IMR-90 (cell line): ENCODE results near the gene PSD2. TPM values are rescaled to one million over a fixed set of nuclear protein-coding genes. Genes with fewer than 3 reads are reported as not detected.

Experiments used
- ATAC-seq: fragments of 200-7000 bp; cut with Tn5 transposase; 2 replicates; pipeline ENCODE4 v1.9.1; 2020; ENCODE audit warnings: low read depth, mild to moderate bottlenecking, moderate library complexity
- BruUV-seq: library from RNA; stranded (reverse); fragments of 400-500 nt; replicated peaks from 2 replicates; lab custom pipeline; 2021; lab: Mats Ljungman, UMichigan
- CTCF ChIA-PET: fragments of 300-600 bp; formaldehyde crosslinking; extraction: SDS; loops from one replicate; lab custom pipeline; 2021; ENCODE audit warnings: antibody characterized with exemption; lab: Yijun Ruan, JAX
- POLR2A ChIA-PET: fragments of 300-600 bp; sonication (Branson Sonifier 250); formaldehyde crosslinking; loops from one replicate; lab custom pipeline; 2022; ENCODE audit warnings: antibody characterized with exemption; ENCODE audit not compliant: unreplicated experiment; lab: Charles Lee
- DNase-seq: peaks from one replicate; pipeline ENCODE4 v3.0.0; 2013
- H2AFZ ChIP-seq: replicated peaks from 2 replicates; pipeline ENCODE3; 2013; ENCODE audit warnings: low read length, mild to moderate bottlenecking; ENCODE audit not compliant: poor library complexity
- H2AK5ac ChIP-seq: 2 replicates; pipeline ENCODE4 v1.6.1; 2013; ENCODE audit warnings: low read depth, low read length, inconsistent platforms
- H2AK9ac ChIP-seq: replicated peaks from 2 replicates; pipeline ENCODE3; 2013; ENCODE audit warnings: mild to moderate bottlenecking, low read depth, low read length, moderate library complexity; ENCODE audit not compliant: poor library complexity
- H2BK120ac ChIP-seq: 2 replicates; pipeline ENCODE4 v1.6.1; 2013; ENCODE audit warnings: low read depth, low read length, inconsistent platforms
- H2BK15ac ChIP-seq: 3 replicates; pipeline ENCODE4 v1.6.1; 2013; ENCODE audit warnings: low read depth, low read length, inconsistent platforms
- H2BK20ac ChIP-seq: 2 replicates; pipeline ENCODE4 v1.6.1; 2013; ENCODE audit warnings: low read depth, mild to moderate bottlenecking, inconsistent platforms, low read length, moderate library complexity
- H2BK5ac ChIP-seq: 2 replicates; pipeline ENCODE4 v1.6.1; 2013; ENCODE audit warnings: mild to moderate bottlenecking, low read depth, low read length, inconsistent platforms; ENCODE audit not compliant: poor library complexity, severe bottlenecking
- H3K14ac ChIP-seq: replicated peaks from 2 replicates; pipeline ENCODE4 v1.6.1; 2013; ENCODE audit warnings: low read depth, low read length, inconsistent platforms
- H3K18ac ChIP-seq: 2 replicates; pipeline ENCODE4 v1.6.1; 2013; ENCODE audit warnings: low read depth, low read length, control low read depth
- H3K23ac ChIP-seq: 2 replicates; pipeline ENCODE4 v1.6.1; 2013; ENCODE audit warnings: low read depth, low read length, inconsistent platforms
- H3K27ac ChIP-seq: 2 replicates; pipeline ENCODE4 v1.5.1; 2013; ENCODE audit warnings: mild to moderate bottlenecking, control low read depth, low read length; ENCODE audit not compliant: insufficient read depth
- H3K27me3 ChIP-seq: 2 replicates; pipeline ENCODE4 v1.6.1; 2013; ENCODE audit warnings: low read length; ENCODE audit not compliant: control insufficient read depth, insufficient read depth
- H3K36me3 ChIP-seq: 2 replicates; pipeline ENCODE4 v1.6.1; 2013; ENCODE audit warnings: low read length, mixed read lengths; ENCODE audit not compliant: control insufficient read depth, insufficient read depth
- H3K4ac ChIP-seq: 2 replicates; pipeline ENCODE4 v1.6.1; 2013; ENCODE audit warnings: low read depth, low read length, inconsistent platforms
- H3K4me1 ChIP-seq: 2 replicates; pipeline ENCODE4 v1.6.1; 2013; ENCODE audit warnings: low read length, mixed read lengths; ENCODE audit not compliant: control insufficient read depth, insufficient read depth
- H3K4me2 ChIP-seq: 2 replicates; pipeline ENCODE4 v1.6.1; 2013; ENCODE audit warnings: low read depth, mild to moderate bottlenecking, control low read depth, low read length, moderate library complexity
- H3K4me3 ChIP-seq: 2 replicates; pipeline ENCODE4 v1.5.1; 2013; ENCODE audit warnings: low read depth, mild to moderate bottlenecking, control low read depth, low read length, moderate library complexity; ENCODE audit not compliant: insufficient read depth
- H3K56ac ChIP-seq: 2 replicates; pipeline ENCODE4 v1.6.1; 2013; ENCODE audit warnings: low read length, inconsistent platforms; ENCODE audit not compliant: insufficient read depth; ENCODE audit errors: extremely low read depth
- H3K79me1 ChIP-seq, 2 experiments: 2 replicates each; pipeline ENCODE4 v1.6.1; 2013; ENCODE audit warnings: low read length in 2 of 2, inconsistent platforms in 1 of 2, low read depth in 1 of 2
- H3K9ac ChIP-seq: 2 replicates; pipeline ENCODE4 v1.6.1; 2013; ENCODE audit warnings: low read depth, low read length, control low read depth
- H3K9me1 ChIP-seq: 2 replicates; pipeline ENCODE4 v1.6.1; 2013; ENCODE audit warnings: low read length, inconsistent platforms; ENCODE audit not compliant: insufficient read depth
- H3K9me3 ChIP-seq: 2 replicates; pipeline ENCODE4 v1.6.1; 2013; ENCODE audit warnings: low read length; ENCODE audit not compliant: control insufficient read depth, insufficient read depth
- H4K20me1 ChIP-seq: 2 replicates; pipeline ENCODE4 v1.6.1; 2013; ENCODE audit warnings: low read length, inconsistent platforms; ENCODE audit not compliant: insufficient read depth
- H4K5ac ChIP-seq: 2 replicates; pipeline ENCODE4 v1.6.1; 2013; ENCODE audit warnings: mild to moderate bottlenecking, low read depth, low read length, control low read depth
- H4K8ac ChIP-seq, 2 experiments: 2 replicates each; pipeline ENCODE4 v1.6.1; 2013; ENCODE audit warnings: low read depth in 2 of 2, low read length in 2 of 2, control low read depth in 1 of 2, inconsistent platforms in 1 of 2
- H4K91ac ChIP-seq: 2 replicates; pipeline ENCODE4 v1.6.1; 2013; ENCODE audit warnings: low read depth, low read length, inconsistent platforms; ENCODE audit not compliant: insufficient read depth
- BHLHE40 ChIP-seq: fragments of 150-350 bp; IDR thresholded peaks from 2 replicates; pipeline ENCODE4 v1.6.1; 2016; ENCODE audit warnings: mild to moderate bottlenecking, low read depth, low read length
- CEBPB ChIP-seq: IDR thresholded peaks from 2 replicates; pipeline ENCODE4 v1.6.1; 2012; ENCODE audit warnings: low read depth, low read length, improper control_type of control experiment
- CHD1 ChIP-seq: IDR thresholded peaks from 2 replicates; pipeline ENCODE4 v1.6.1; 2012; ENCODE audit warnings: low read depth, low read length, improper control_type of control experiment
- ELK1 ChIP-seq: fragments of 150-350 bp; IDR thresholded peaks from 2 replicates; pipeline ENCODE4 v1.6.1; 2016; ENCODE audit warnings: low read depth, mild to moderate bottlenecking, low read length, moderate library complexity, borderline replicate concordance
- FOS ChIP-seq: fragments of 150-350 bp; IDR thresholded peaks from 2 replicates; pipeline ENCODE4 v1.6.1; 2016; ENCODE audit warnings: low read depth, low read length
- MAFK ChIP-seq: IDR thresholded peaks from 2 replicates; pipeline ENCODE4 v1.6.1; 2012; ENCODE audit warnings: low read depth, low read length, improper control_type of control experiment
- MXI1 ChIP-seq: IDR thresholded peaks from 2 replicates; pipeline ENCODE4 v1.6.1; 2012; ENCODE audit warnings: low read depth, mild to moderate bottlenecking, low read length, moderate library complexity, borderline replicate concordance
- NFE2L2 ChIP-seq: fragments of 150-350 bp; IDR thresholded peaks from 2 replicates; pipeline ENCODE4 v1.6.1; 2016; ENCODE audit warnings: low read depth, mild to moderate bottlenecking, low read length
- POLR2A ChIP-seq: IDR thresholded peaks from 2 replicates; pipeline ENCODE4 v1.6.1; 2012; ENCODE audit warnings: mild to moderate bottlenecking, low read depth, low read length
- RAD21 ChIP-seq: IDR thresholded peaks from 2 replicates; pipeline ENCODE4 v1.6.1; 2012; ENCODE audit warnings: low read length, improper control_type of control experiment
- RCOR1 ChIP-seq: IDR thresholded peaks from 2 replicates; pipeline ENCODE4 v1.6.1; 2012; ENCODE audit warnings: mild to moderate bottlenecking, low read length, improper control_type of control experiment; ENCODE audit not compliant: insufficient replicate concordance
- RFX5 ChIP-seq: IDR thresholded peaks from 2 replicates; pipeline ENCODE4 v1.8.0; 2012; ENCODE audit warnings: low read depth, mild to moderate bottlenecking, low read length, moderate library complexity
- SMC3 ChIP-seq: fragments of 150-350 bp; IDR thresholded peaks from 2 replicates; pipeline ENCODE4 v1.6.1; 2016; ENCODE audit warnings: low read depth, mild to moderate bottlenecking, antibody characterized with exemption, low read length, moderate library complexity
- USF2 ChIP-seq: fragments of 150-350 bp; IDR thresholded peaks from 2 replicates; pipeline ENCODE4 v1.6.1; 2017; ENCODE audit warnings: mild to moderate bottlenecking, antibody characterized with exemption, low read length, low read depth
- whole genome bisulfite sequencing, 2 experiments: methylation state at CpG; one replicate each; pipeline versions ENCODE4 v1.1.5 to v1.1.7; 2013; ENCODE audit warnings: missing lambda C conversion rate in 2 of 2; ENCODE audit not compliant: insufficient read length in 1 of 2; ENCODE audit errors: extremely low coverage in 2 of 2; 5-methylcytosine and 5-hydroxymethylcytosine counted together
- dilution Hi-C: fragments of 300-500 bp; cut with HindIII; formaldehyde crosslinking; loops from one replicate; pipeline ENCODE4 v1.14.3; 2018; ENCODE audit warnings: low sequenced_read_pairs; ENCODE audit not compliant: unreplicated experiment
- in situ Hi-C: fragments of 300-500 bp; cut with MboI; formaldehyde crosslinking; loops from 3 replicates; pipeline ENCODE4 v1.14.3; 2019; ENCODE audit warnings: low sequenced_read_pairs, inconsistent platforms, mixed read lengths
- intact Hi-C: fragments of 100-400 bp; cut with micrococcal nuclease; formaldehyde crosslinking; loops from 2 replicates; pipeline ENCODE4 v1.10.0; 2022
- polyA plus RNA-seq, 3 experiments: library from polyadenylated mRNA; depleted of rRNA; stranded (reverse); fragments of >200 nt; gene quantifications; 2 replicates each; pipeline ENCODE4 v1.2.3, GENCODE V29; 2012; ENCODE audit warnings: low replicate concordance in 1 of 3
- total RNA-seq: library from RNA; depleted of rRNA; stranded (reverse); fragments of >200 nt; gene quantifications from 2 replicates; pipeline ENCODE4 v1.2.3, GENCODE V29; 2012
- TF ChIP-seq, protein P1 (sequence below): conservative IDR thresholded peaks from 2 replicates; pipeline ENCODE4 v1.5.1; 2012; ENCODE audit warnings: mild to moderate bottlenecking, low read depth, low read length, improper control_type of control experiment

PSD2 gene
- total and polyA plus RNA-seq, 2 of the 4 experiments (the other 2 are of a cell fraction) = 0.05 TPM; not detected in 1

- Histone ChIP-seq H2BK120ac (no peak overlapping the region), H3K79me1 (no peaks in the 10 kb centered on the region), H3K4me2 (no peak overlapping the region), H3K4ac (no peak overlapping the region), H3K56ac (no peak overlapping the region), H4K20me1 (no peaks in the 10 kb centered on the region; the same call in 1 of the 2 replicates), H4K91ac (no peak overlapping the region), H3K27me3 (peaks cover 44% of the 10 kb centered on the region), H3K23ac (no peak overlapping the region), H4K8ac (no peak overlapping the region), H2BK20ac (no peak overlapping the region), H3K14ac (no peak overlapping the region), H3K9me1 (no peaks in the 10 kb centered on the region), H3K9ac (no peak overlapping the region), H3K36me3 (no peaks in the 10 kb centered on the region), H2AK9ac (peak overlapping the region; percentile 78), H4K5ac (no peak overlapping the region), H3K4me1 (no peaks in the 10 kb centered on the region), H3K27ac (no peak overlapping the region), H2AK5ac (no peak overlapping the region), H3K4me3 (no peak overlapping the region), H3K9me3 (peaks cover 2% of the 10 kb centered on the region; the same call in 1 of the 2 replicates), H2AFZ (no peak overlapping the region), H2BK5ac (no peak overlapping the region), H2BK15ac (no peak overlapping the region), H3K18ac (no peak overlapping the region)
- CTCF ChIA-PET = no interaction called here
- POLR2A ChIA-PET = interaction anchor here (0.6 kb wide), 1 partner anchor 160 kb away, joined by 3 read pairs; no protein-coding TSS in a partner anchor
- dilution Hi-C loops (no loop called here), in situ Hi-C loops (no loop called here), intact Hi-C loops (no loop called here)
- DNase-seq = no peak
- 54% methylated on average over 6 of the region's 25 CpGs; no CpG with 5 or more reads in 1 of the 2 experiments for WGBS, 2 experiments
- no peak for ATAC-seq
- no TSS peak for BruUV-seq
- TF ChIP-seq RAD21 = no peak
- TF ChIP-seq BHLHE40 = no peak
- TF ChIP-seq, protein P1, sequence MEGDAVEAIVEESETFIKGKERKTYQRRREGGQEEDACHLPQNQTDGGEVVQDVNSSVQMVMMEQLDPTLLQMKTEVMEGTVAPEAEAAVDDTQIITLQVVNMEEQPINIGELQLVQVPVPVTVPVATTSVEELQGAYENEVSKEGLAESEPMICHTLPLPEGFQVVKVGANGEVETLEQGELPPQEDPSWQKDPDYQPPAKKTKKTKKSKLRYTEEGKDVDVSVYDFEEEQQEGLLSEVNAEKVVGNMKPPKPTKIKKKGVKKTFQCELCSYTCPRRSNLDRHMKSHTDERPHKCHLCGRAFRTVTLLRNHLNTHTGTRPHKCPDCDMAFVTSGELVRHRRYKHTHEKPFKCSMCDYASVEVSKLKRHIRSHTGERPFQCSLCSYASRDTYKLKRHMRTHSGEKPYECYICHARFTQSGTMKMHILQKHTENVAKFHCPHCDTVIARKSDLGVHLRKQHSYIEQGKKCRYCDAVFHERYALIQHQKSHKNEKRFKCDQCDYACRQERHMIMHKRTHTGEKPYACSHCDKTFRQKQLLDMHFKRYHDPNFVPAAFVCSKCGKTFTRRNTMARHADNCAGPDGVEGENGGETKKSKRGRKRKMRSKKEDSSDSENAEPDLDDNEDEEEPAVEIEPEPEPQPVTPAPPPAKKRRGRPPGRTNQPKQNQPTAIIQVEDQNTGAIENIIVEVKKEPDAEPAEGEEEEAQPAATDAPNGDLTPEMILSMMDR = no peak
- no peak for TF ChIP-seq POLR2A
- no peak for TF ChIP-seq NFE2L2
- TF ChIP-seq MXI1 = no peak
- TF ChIP-seq USF2 = no peak
- no peak for TF ChIP-seq CEBPB
- no peak for TF ChIP-seq MAFK
- TF ChIP-seq SMC3 = no peak
- no peak for TF ChIP-seq ELK1
- TF ChIP-seq FOS = no peak
- no peak for TF ChIP-seq CHD1
- TF ChIP-seq RFX5 = no peak
- no peak for TF ChIP-seq RCOR1
Observed at GRCh38 chr5:139822553-139823425, 27.2 kb downstream of the PSD2 start.
